ENCODE results near the gene MRPL33. TPM values are rescaled to one million over a fixed set of nuclear protein-coding genes. Genes with fewer than 3 reads are reported as not detected.
"Not testable (repeated sequence)": the region's sequence is repeated elsewhere in the genome, so short reads cannot be mapped to it uniquely, and the experiment has no call there.

Gene MRPL33
- total and polyA plus RNA-seq, 2 donors: 135 to 147 TPM

DNA sequence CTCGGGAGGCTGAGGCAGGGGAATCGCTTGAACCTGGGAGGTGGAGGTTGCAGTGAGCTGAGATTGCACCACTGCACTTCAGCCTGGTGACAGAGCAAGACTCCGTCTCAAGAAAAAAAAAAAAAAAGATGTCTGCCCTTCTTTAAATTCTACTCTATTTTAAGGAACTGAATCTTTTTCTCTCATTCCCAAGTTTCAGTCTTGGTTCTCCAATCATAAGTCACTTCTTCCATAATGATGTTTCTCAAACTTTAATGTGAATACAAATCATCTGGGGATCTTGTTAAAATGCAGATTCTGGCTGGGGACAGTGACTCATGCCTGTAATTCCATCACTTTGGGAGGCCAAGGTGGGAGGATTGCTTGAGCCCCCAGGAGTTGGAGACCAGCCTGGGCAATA is 7.0 kb upstream of the MRPL33 start:
- not testable (repeated sequence) for H3K4me3 ChIP-seq (ENCODE audit: low read length in 2 of 2); H3K27me3 ChIP-seq (ENCODE audit: control insufficient read depth in 2 of 2, insufficient read depth in 1 of 2, low read length in 1 of 2); H3K36me3 ChIP-seq (ENCODE audit: control insufficient read depth in 2 of 2, insufficient read depth in 2 of 2, low read length in 1 of 2); H3K9me3 ChIP-seq (ENCODE audit: control insufficient read depth in 2 of 2, insufficient read depth in 1 of 2, low read length in 1 of 2); H3K27ac ChIP-seq (ENCODE audit: low read depth in 1 of 2, low read length in 1 of 2); DNase-seq (ENCODE audit: low read depth in 6 of 9, low spot score in 9 of 9); H3K4me1 ChIP-seq (ENCODE audit: control insufficient read depth in 2 of 2, insufficient read depth in 2 of 2, low read length in 2 of 2)
- 94% methylated on average over 3 of the region's 3 CpGs for WGBS

DNA sequence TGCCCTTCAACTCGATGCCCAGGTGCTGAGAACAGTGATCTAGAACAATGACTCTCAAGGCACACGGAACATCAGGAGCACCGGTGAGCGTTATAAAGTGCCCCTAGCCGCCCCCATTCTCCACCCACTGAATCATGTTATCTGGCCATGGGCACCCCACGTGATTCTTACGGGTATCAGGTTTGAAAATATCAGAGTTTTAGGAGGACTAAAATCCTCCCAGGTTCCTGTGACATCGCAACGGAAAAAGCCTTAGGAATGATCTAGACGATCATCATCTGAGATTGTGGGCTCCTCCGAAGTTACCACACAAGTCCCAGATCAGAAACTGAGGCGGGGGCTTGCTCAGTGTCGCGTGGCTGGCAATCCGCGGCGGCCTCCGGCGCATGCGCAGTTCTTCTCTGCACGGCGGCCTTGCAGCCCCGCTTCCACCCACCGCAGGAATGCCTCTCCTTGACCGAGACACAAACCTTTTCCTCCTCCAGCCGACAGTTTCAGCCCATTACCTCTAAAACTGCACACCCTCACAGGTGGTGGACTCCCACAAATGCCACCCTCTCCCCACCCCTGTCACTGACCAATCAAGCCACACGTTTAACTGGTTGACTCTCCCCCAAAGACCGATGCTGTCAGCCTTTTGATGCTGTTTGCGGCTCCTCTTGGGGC is 5.8 kb upstream of the MRPL33 start:
- H3K9me3 ChIP-seq (ENCODE audit: control insufficient read depth in 2 of 2, insufficient read depth in 1 of 2, low read length in 1 of 2): no peaks in the 10 kb centered on the region
- H3K4me3 ChIP-seq (ENCODE audit: low read length in 2 of 2): peak overlapping the region; percentile 23 to 34
- H3K27me3 ChIP-seq (ENCODE audit: control insufficient read depth in 2 of 2, insufficient read depth in 1 of 2, low read length in 1 of 2): peaks cover 0 to 4% of the 10 kb centered on the region in 2 donors
- WGBS: 37% methylated on average over 29 of the region's 29 CpGs
- peaks cover under 1 to 8% of the 10 kb centered on the region in 2 donors for H3K4me1 ChIP-seq (ENCODE audit: control insufficient read depth in 2 of 2, insufficient read depth in 2 of 2, low read length in 2 of 2)
- peak in 7 of 9 donors; percentile 19 to 78 (median 53) for DNase-seq (ENCODE audit: low read depth in 6 of 9, low spot score in 9 of 9)
- H3K27ac ChIP-seq (ENCODE audit: low read depth in 1 of 2, low read length in 1 of 2): no peak overlapping the region
- H3K36me3 ChIP-seq (ENCODE audit: control insufficient read depth in 2 of 2, insufficient read depth in 2 of 2, low read length in 1 of 2): no peaks in the 10 kb centered on the region

- no peak overlapping the region for H3K27ac ChIP-seq (ENCODE audit: low read depth in 1 of 2, low read length in 1 of 2)
- no peak for DNase-seq (ENCODE audit: low read depth in 6 of 9, low spot score in 9 of 9)
- H3K27me3 ChIP-seq (ENCODE audit: control insufficient read depth in 2 of 2, insufficient read depth in 1 of 2, low read length in 1 of 2): peaks cover 0 to 4% of the 10 kb centered on the region in 2 donors
- 97% methylated on average over 2 of the region's 2 CpGs for WGBS
- no peak overlapping the region for H3K4me3 ChIP-seq (ENCODE audit: low read length in 2 of 2)
- H3K36me3 ChIP-seq (ENCODE audit: control insufficient read depth in 2 of 2, insufficient read depth in 2 of 2, low read length in 1 of 2): no peaks in the 10 kb centered on the region
- no peaks in the 10 kb centered on the region for H3K9me3 ChIP-seq (ENCODE audit: control insufficient read depth in 2 of 2, insufficient read depth in 1 of 2, low read length in 1 of 2)
- H3K4me1 ChIP-seq (ENCODE audit: control insufficient read depth in 2 of 2, insufficient read depth in 2 of 2, low read length in 2 of 2): peaks cover 3 to 12% of the 10 kb centered on the region in 2 donors
Measured at GRCh38 chr2:27766287-27766661, 5.2 kb upstream of the MRPL33 start.

GRCh38 chr2:27771202-27771547 is 344 bp upstream of the MRPL33 start:
- H3K4me3 ChIP-seq (ENCODE audit: low read length in 2 of 2): peak overlapping the region; percentile 89 to 96
- peaks cover 0 to 12% of the 10 kb centered on the region in 2 donors for H3K36me3 ChIP-seq (ENCODE audit: control insufficient read depth in 2 of 2, insufficient read depth in 2 of 2, low read length in 1 of 2)
- H3K27me3 ChIP-seq (ENCODE audit: control insufficient read depth in 2 of 2, insufficient read depth in 1 of 2, low read length in 1 of 2): peaks cover 0 to 4% of the 10 kb centered on the region in 2 donors
- DNase-seq (ENCODE audit: low read depth in 6 of 9, low spot score in 9 of 9): peak in 1 of 9 donors; percentile 29
- 15% methylated on average over 13 of the region's 13 CpGs for WGBS
- H3K4me1 ChIP-seq (ENCODE audit: control insufficient read depth in 2 of 2, insufficient read depth in 2 of 2, low read length in 2 of 2): peaks cover 3 to 7% of the 10 kb centered on the region in 2 donors
- peak overlapping the region; percentile 77 to 93 for H3K27ac ChIP-seq (ENCODE audit: low read depth in 1 of 2, low read length in 1 of 2)
- H3K9me3 ChIP-seq (ENCODE audit: control insufficient read depth in 2 of 2, insufficient read depth in 1 of 2, low read length in 1 of 2): no peaks in the 10 kb centered on the region

- Histone ChIP-seq H3K9me3 (ENCODE audit: control insufficient read depth in 2 of 2, insufficient read depth in 1 of 2, low read length in 1 of 2) (no peaks in the 10 kb centered on the region), H3K27me3 (ENCODE audit: control insufficient read depth in 2 of 2, insufficient read depth in 1 of 2, low read length in 1 of 2) (peaks cover 0 to 4% of the 10 kb centered on the region in 2 donors), H3K4me3 (ENCODE audit: low read length in 2 of 2) (peak overlapping the region in 1 of 2 donors; percentile 89), H3K36me3 (ENCODE audit: control insufficient read depth in 2 of 2, insufficient read depth in 2 of 2, low read length in 1 of 2) (peaks cover 6 to 16% of the 10 kb centered on the region in 2 donors), H3K27ac (ENCODE audit: low read depth in 1 of 2, low read length in 1 of 2) (no peak overlapping the region), H3K4me1 (ENCODE audit: control insufficient read depth in 2 of 2, insufficient read depth in 2 of 2, low read length in 2 of 2) (peaks cover 3 to 7% of the 10 kb centered on the region in 2 donors)
- DNase-seq (ENCODE audit: low read depth in 6 of 9, low spot score in 9 of 9): no peak
- WGBS: 39% methylated on average over 2 of the region's 2 CpGs
Measured at GRCh38 chr2:27772804-27773203, 1.3 kb downstream of the MRPL33 start.

GRCh38 chr2:27773959-27774358 is 2.4 kb downstream of the MRPL33 start:
- Histone ChIP-seq H3K27ac (ENCODE audit: low read depth in 1 of 2, low read length in 1 of 2) (no peak overlapping the region), H3K4me1 (ENCODE audit: control insufficient read depth in 2 of 2, insufficient read depth in 2 of 2, low read length in 2 of 2) (peaks cover 3 to 7% of the 10 kb centered on the region in 2 donors), H3K27me3 (ENCODE audit: control insufficient read depth in 2 of 2, insufficient read depth in 1 of 2, low read length in 1 of 2) (no peaks in the 10 kb centered on the region), H3K4me3 (ENCODE audit: low read length in 2 of 2) (no peak overlapping the region), H3K9me3 (ENCODE audit: control insufficient read depth in 2 of 2, insufficient read depth in 1 of 2, low read length in 1 of 2) (no peaks in the 10 kb centered on the region), H3K36me3 (ENCODE audit: control insufficient read depth in 2 of 2, insufficient read depth in 2 of 2, low read length in 1 of 2) (peaks cover 10 to 16% of the 10 kb centered on the region in 2 donors)
- no peak for DNase-seq (ENCODE audit: low read depth in 6 of 9, low spot score in 9 of 9)
- 84% methylated on average over 5 of the region's 5 CpGs for WGBS

GRCh38 chr2:27776097-27776496 is 4.6 kb downstream of the MRPL33 start:
- H3K27ac ChIP-seq (ENCODE audit: low read depth in 1 of 2, low read length in 1 of 2): no peak overlapping the region
- DNase-seq (ENCODE audit: low read depth in 6 of 9, low spot score in 9 of 9): no peak
- no peaks in the 10 kb centered on the region for H3K27me3 ChIP-seq (ENCODE audit: control insufficient read depth in 2 of 2, insufficient read depth in 1 of 2, low read length in 1 of 2)
- peaks cover 10 to 23% of the 10 kb centered on the region in 2 donors for H3K36me3 ChIP-seq (ENCODE audit: control insufficient read depth in 2 of 2, insufficient read depth in 2 of 2, low read length in 1 of 2)
- peaks cover 0 to 5% of the 10 kb centered on the region in 2 donors for H3K4me1 ChIP-seq (ENCODE audit: control insufficient read depth in 2 of 2, insufficient read depth in 2 of 2, low read length in 2 of 2)
- H3K9me3 ChIP-seq (ENCODE audit: control insufficient read depth in 2 of 2, insufficient read depth in 1 of 2, low read length in 1 of 2): no peaks in the 10 kb centered on the region
- 97% methylated on average over 8 of the region's 8 CpGs for WGBS
- H3K4me3 ChIP-seq (ENCODE audit: low read length in 2 of 2): no peak overlapping the region

- H3K4me3 ChIP-seq (ENCODE audit: low read length in 2 of 2): no peak overlapping the region
- peaks cover 0 to 3% of the 10 kb centered on the region in 2 donors for H3K4me1 ChIP-seq (ENCODE audit: control insufficient read depth in 2 of 2, insufficient read depth in 2 of 2, low read length in 2 of 2)
- H3K9me3 ChIP-seq (ENCODE audit: control insufficient read depth in 2 of 2, insufficient read depth in 1 of 2, low read length in 1 of 2): no peaks in the 10 kb centered on the region
- H3K27ac ChIP-seq (ENCODE audit: low read depth in 1 of 2, low read length in 1 of 2): no peak overlapping the region
- 97% methylated on average over 3 of the region's 3 CpGs for WGBS
- no peak for DNase-seq (ENCODE audit: low read depth in 6 of 9, low spot score in 9 of 9)
- H3K27me3 ChIP-seq (ENCODE audit: control insufficient read depth in 2 of 2, insufficient read depth in 1 of 2, low read length in 1 of 2): no peaks in the 10 kb centered on the region
- H3K36me3 ChIP-seq (ENCODE audit: control insufficient read depth in 2 of 2, insufficient read depth in 2 of 2, low read length in 1 of 2): peaks cover 10 to 23% of the 10 kb centered on the region in 2 donors
Measured at GRCh38 chr2:27776696-27777095, 5.2 kb downstream of the MRPL33 start.

DNA sequence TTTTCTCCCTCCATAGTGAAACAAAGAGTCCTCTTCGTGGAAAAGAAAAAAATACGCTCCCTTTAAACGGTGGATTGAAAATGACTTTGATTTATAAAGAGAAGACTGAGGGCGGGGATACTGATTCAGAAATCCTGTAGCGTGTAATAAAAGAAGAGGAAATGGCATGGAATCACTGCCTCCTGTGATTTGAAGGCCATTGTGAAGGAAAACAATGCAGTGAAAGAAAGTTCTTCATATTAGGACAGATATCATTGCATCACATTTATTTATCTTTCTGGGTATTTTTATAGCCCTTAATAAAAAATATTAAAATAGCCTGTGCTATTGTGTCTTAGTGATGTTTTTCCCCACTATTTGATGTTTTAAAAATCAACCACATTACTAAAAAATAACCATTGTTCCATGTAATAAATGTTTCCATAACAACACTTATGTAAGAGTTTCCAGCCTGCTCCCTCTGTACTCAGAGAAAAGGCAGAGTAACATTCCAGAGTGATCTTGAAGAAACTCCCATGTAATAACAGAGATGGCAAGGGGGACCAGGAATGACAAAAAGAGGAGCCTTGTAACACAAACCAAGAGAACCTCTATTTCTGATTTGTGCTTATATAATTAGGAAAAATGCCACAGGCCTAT is 8.0 kb downstream of the MRPL33 start:
- Histone ChIP-seq H3K9me3 (ENCODE audit: control insufficient read depth in 2 of 2, insufficient read depth in 1 of 2, low read length in 1 of 2) (no peaks in the 10 kb centered on the region), H3K4me3 (ENCODE audit: low read length in 2 of 2) (no peak overlapping the region), H3K27me3 (ENCODE audit: control insufficient read depth in 2 of 2, insufficient read depth in 1 of 2, low read length in 1 of 2) (no peaks in the 10 kb centered on the region), H3K27ac (ENCODE audit: low read depth in 1 of 2, low read length in 1 of 2) (no peak overlapping the region), H3K36me3 (ENCODE audit: control insufficient read depth in 2 of 2, insufficient read depth in 2 of 2, low read length in 1 of 2) (peaks cover 10 to 18% of the 10 kb centered on the region in 2 donors), H3K4me1 (ENCODE audit: control insufficient read depth in 2 of 2, insufficient read depth in 2 of 2, low read length in 2 of 2) (no peaks in the 10 kb centered on the region)
- WGBS: 97% methylated on average over 5 of the region's 5 CpGs
- no peak for DNase-seq (ENCODE audit: low read depth in 6 of 9, low spot score in 9 of 9)

Data from thymus (tissue), 11 donors.